ENCODE measurements around the gene LOXL4.

GRCh38 chr10:98272245-98272644 is 4.3 kb upstream of the LOXL4 start:
- TF ChIP-seq CTCF (IDR thresholded peaks at IDR 0.05) = no peak
- TF ChIP-seq EZH2 (IDR thresholded peaks at IDR 0.05; ENCODE audit: borderline replicate concordance, insufficient read depth, low read depth, low read length, poor library complexity, severe bottlenecking) = no peak

All from B cell (primary cell).